ENCODE results near the gene MUSK. TPM values are rescaled to one million over a fixed set of nuclear protein-coding genes. Genes with fewer than 3 reads are reported as not detected.

The MUSK gene
- total RNA-seq, 2 experiments from 2014 or later = not detected

DNA sequence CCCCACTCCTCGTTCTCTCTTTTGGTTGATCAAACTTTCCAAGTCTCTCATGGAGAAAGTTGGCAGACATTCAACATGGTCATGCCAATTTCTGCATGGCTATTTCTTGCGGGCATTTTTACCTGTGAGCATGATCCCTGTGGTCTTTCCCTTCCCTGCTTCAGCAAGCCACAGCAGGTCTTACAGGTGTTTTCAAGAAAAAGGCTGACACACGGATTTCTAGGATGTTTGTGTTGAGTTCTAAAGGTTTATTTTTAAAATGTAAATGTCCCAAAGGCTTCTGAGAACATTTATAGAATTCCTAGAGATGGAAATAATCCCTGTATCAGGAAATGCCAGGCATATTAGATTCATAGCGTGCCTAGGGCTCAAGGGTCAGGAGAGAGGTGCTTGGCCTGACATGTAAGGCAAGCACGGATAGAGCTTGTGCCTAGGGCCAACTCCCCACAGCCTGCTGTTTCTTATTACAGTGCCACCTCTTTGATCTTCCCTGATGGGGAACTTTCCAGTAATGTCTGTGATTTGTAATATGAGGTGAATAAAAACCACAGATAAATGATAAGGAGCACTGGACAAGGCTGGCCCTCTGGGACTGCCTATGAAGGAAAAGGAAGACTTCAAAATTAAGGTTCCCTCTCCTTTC lies 79.8 kb downstream of the MUSK start:
- ATAC-seq = no peak
- Mint-ChIP-seq H3K36me3 (ENCODE audit: low read depth) (no peaks in the 10 kb centered on the region), H3K27ac (no peak overlapping the region), H3K4me3 (no peak overlapping the region), H3K4me1 (ENCODE audit: low read depth) (no peaks in the 10 kb centered on the region), H3K27me3 (ENCODE audit: low read depth) (no peaks in the 10 kb centered on the region), H3K9me3 (ENCODE audit: insufficient read depth) (no peaks in the 10 kb centered on the region)
- DNase-seq = no peak
- CTCF ChIA-PET = no interaction called here
- POLR2A ChIA-PET = no interaction called here

DNA sequence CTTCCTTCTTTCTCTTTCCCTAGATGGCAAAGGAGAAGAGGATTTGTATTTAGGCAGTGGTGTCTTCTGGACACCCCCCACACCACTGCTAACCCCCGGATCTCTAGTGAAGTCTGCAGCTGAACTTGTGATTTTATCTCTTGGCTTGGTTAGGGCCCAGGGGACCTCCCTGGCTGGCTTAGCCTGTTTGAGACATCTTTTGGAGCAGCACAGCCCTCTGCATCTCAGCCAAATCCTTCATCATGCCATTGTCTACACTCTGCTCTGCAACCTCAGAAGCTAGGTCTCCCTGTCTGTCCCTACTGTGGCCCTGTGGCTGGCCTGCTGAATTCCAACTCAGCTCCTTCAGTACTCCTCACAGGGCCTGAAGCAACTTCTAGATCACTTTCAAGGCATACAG lies 81.7 kb downstream of the MUSK start:
- DNase-seq (no peak), ATAC-seq (no peak)
- ChIA-PET CTCF (no interaction called here), POLR2A (no interaction called here)
- Mint-ChIP-seq H3K4me1 (ENCODE audit: low read depth) (no peaks in the 10 kb centered on the region), H3K4me3 (no peak overlapping the region), H3K27me3 (ENCODE audit: low read depth) (no peaks in the 10 kb centered on the region), H3K36me3 (ENCODE audit: low read depth) (no peaks in the 10 kb centered on the region), H3K9me3 (ENCODE audit: insufficient read depth) (no peaks in the 10 kb centered on the region), H3K27ac (no peak overlapping the region)

DNA sequence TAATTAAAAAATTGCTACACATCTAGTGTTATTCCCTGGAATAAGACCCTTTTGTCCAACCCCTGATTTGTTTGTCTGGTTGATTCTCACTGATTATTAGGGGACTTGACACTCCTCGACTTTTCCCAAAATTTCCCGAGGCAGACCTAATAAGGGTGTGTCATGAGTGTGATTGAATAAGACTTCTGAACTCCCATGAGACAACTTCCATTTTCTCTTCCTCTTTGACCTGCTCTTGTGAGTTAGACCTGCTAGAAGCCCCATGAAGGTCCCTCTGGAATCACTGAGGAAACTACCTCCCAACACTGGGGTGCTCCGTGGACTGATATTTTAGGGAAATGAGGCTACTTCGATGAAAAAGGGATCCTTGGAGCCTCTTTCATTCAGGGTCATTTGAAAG lies 83.4 kb downstream of the MUSK start:
- POLR2A ChIA-PET = no interaction called here

DNA sequence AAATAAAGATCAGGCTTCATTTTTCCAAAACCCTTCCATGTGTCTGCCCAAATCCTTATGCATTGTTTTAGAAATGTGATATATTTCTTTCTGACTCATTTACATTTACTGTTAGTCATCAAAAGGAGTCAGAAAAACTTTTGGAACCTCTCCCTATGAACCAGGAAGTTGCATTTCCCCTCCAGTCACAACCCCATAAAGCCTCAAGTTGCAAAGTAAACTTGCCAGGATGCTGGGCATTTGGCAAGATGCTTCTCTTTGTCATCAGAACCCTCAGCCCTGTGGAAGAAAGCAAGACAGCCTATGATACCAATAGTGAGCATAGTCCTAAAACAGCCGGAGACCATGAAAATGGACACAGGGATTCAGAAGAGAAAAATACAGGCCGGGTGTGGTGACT lies 84.2 kb downstream of the MUSK start:
- Mint-ChIP-seq H3K27me3 (ENCODE audit: low read depth) (no peaks in the 10 kb centered on the region), H3K27ac (no peak overlapping the region), H3K36me3 (ENCODE audit: low read depth) (no peaks in the 10 kb centered on the region), H3K9me3 (ENCODE audit: insufficient read depth) (no peaks in the 10 kb centered on the region), H3K4me3 (no peak overlapping the region), H3K4me1 (ENCODE audit: low read depth) (no peaks in the 10 kb centered on the region)
- POLR2A ChIA-PET = no interaction called here
- DNase-seq = no peak
- CTCF ChIA-PET = no interaction called here
- ATAC-seq = no peak

More for the DNA sequence above, 83.4 kb downstream of the MUSK start:
- DNase-seq (no peak), ATAC-seq (no peak)
- no peaks in the 10 kb centered on the region for H3K27me3 Mint-ChIP-seq (ENCODE audit: low read depth)
- no peaks in the 10 kb centered on the region for H3K36me3 Mint-ChIP-seq (ENCODE audit: low read depth)
- H3K27ac Mint-ChIP-seq = no peak overlapping the region
- H3K4me3 Mint-ChIP-seq = no peak overlapping the region
- no peaks in the 10 kb centered on the region for H3K9me3 Mint-ChIP-seq (ENCODE audit: insufficient read depth)
- no peaks in the 10 kb centered on the region for H3K4me1 Mint-ChIP-seq (ENCODE audit: low read depth)
- CTCF ChIA-PET = no interaction called here

DNA sequence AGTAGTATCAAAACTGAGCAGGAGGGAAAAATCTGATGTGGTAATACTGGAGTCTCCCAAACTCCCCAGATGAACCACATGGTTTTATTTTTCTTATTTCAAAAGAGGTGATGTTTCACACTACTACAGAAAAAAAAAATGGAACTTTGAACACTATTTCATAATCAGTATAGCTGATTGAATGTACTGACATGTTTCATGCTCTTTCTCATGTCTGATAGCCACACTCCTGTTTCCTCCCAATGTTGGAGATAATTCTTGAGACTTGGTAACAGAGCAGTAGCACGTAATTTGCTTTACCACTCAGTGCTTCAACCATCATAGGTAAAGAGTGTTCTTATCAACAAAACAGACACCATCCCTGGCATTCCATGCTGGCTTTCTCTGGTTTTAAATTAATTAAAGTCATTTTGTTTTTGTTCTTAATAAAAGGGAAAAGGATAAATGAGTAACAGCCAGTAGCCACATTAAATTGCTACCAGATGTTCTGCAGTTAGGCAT lies 85.2 kb downstream of the MUSK start:
- no peak overlapping the region for H3K4me3 Mint-ChIP-seq
- H3K36me3 Mint-ChIP-seq (ENCODE audit: low read depth) = no peaks in the 10 kb centered on the region
- H3K27ac Mint-ChIP-seq = no peak overlapping the region
- DNase-seq = no peak
- no peaks in the 10 kb centered on the region for H3K9me3 Mint-ChIP-seq (ENCODE audit: insufficient read depth)
- POLR2A ChIA-PET = no interaction called here
- no peaks in the 10 kb centered on the region for H3K27me3 Mint-ChIP-seq (ENCODE audit: low read depth)
- H3K4me1 Mint-ChIP-seq (ENCODE audit: low read depth) = no peaks in the 10 kb centered on the region
- ATAC-seq = no peak
- CTCF ChIA-PET = no interaction called here

DNA sequence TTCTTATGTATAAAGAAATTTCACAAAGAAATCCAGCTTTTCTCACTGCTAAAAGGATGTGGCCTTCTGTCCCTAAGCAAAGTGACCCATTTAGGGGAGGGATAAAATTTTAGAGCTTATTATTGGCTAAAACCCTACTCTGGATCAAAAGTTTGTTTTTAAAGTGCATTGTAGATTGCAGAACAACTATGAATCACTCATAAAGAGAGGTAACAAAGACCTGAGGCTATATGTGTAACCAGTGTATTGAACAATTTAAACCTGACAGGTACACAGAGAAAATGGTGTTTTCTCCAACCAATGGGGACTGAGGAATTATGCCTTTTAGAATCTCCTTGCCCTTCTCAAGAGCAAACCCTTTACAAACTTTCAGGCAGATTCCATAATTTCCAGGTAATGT lies 86.6 kb downstream of the MUSK start:
- Mint-ChIP-seq H3K4me1 (ENCODE audit: low read depth) (no peaks in the 10 kb centered on the region), H3K4me3 (no peak overlapping the region)
- no peak for ATAC-seq

DNA sequence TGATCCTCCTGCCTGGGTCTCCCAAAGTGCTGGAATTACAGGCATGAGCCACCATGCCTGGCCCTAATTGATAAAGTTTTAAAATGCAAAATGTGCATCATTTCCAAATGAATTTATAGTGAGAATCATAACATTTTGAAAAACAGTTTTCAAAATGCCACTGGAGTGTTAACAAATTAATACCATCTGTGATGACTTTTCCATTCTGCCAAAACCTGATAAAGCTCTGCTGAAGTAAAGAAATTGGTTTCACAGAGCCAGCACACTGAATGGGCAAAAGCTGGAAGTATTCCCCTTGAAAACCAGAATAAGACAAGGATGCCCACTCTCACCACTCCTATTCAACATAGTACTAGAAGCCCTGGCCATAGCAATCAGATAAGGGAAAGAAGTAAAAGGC lies 89.6 kb downstream of the MUSK start:
- POLR2A ChIA-PET = no interaction called here
- Mint-ChIP-seq H3K9me3 (ENCODE audit: insufficient read depth) (peaks cover 5% of the 10 kb centered on the region), H3K4me3 (no peak overlapping the region), H3K27me3 (ENCODE audit: low read depth) (no peaks in the 10 kb centered on the region), H3K36me3 (ENCODE audit: low read depth) (no peaks in the 10 kb centered on the region), H3K4me1 (ENCODE audit: low read depth) (no peaks in the 10 kb centered on the region), H3K27ac (no peak overlapping the region)
- no peak for ATAC-seq
- no peak for DNase-seq
- CTCF ChIA-PET = no interaction called here

More for the DNA sequence above, 86.6 kb downstream of the MUSK start:
- CTCF ChIA-PET = no interaction called here
- POLR2A ChIA-PET = no interaction called here
- Mint-ChIP-seq H3K9me3 (ENCODE audit: insufficient read depth) (no peaks in the 10 kb centered on the region), H3K36me3 (ENCODE audit: low read depth) (no peaks in the 10 kb centered on the region), H3K27me3 (ENCODE audit: low read depth) (no peaks in the 10 kb centered on the region), H3K27ac (no peak overlapping the region)
- DNase-seq = no peak

DNA sequence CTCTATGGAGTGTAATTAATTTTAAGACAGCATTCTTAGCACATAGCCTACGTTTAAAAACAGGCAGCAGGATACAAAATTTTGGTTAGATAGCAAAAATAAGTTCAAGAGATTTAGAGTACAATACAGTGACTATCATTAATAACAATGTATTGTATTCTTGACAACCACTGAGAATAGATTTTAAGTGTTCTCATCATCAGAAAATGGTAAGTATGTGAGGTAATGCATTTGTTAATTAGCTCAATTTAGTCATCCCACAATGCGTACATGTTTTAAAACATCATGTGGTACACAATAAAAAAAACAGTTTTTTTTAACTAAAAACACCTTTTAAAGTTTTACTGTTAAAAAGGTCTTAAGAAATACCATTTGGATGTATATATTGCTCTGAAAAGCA lies 94.2 kb downstream of the MUSK start:
- no peaks in the 10 kb centered on the region for H3K4me1 Mint-ChIP-seq (ENCODE audit: low read depth)

DNA sequence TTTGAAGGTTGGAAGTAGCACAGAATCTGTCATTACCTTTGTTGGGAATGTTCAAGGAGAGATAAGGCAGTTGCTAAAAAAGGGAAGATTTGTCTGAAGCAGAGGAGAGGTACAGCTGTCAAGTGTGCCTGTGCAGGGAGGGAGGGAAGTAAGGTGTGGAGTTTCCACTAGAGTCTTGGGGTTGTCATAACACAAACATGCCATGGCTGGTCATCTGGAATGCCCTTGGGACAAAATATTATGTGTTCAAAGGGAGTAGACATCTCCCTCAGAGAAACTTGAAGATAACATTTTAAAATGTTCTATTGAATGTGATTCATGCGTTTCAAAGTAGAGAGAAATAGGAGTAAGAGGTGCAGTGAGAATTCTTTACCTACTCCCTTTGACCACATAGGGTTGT lies 95.0 kb downstream of the MUSK start:
- H3K36me3 Mint-ChIP-seq (ENCODE audit: low read depth) = no peaks in the 10 kb centered on the region
- no peaks in the 10 kb centered on the region for H3K4me1 Mint-ChIP-seq (ENCODE audit: low read depth)
- ChIA-PET CTCF (no interaction called here), POLR2A (no interaction called here)
- no peaks in the 10 kb centered on the region for H3K27me3 Mint-ChIP-seq (ENCODE audit: low read depth)
- H3K4me3 Mint-ChIP-seq = no peak overlapping the region
- no peak for DNase-seq
- no peak for ATAC-seq
- H3K9me3 Mint-ChIP-seq (ENCODE audit: insufficient read depth) = peaks cover 5% of the 10 kb centered on the region
- no peak overlapping the region for H3K27ac Mint-ChIP-seq

More for the DNA sequence above, 94.2 kb downstream of the MUSK start:
- POLR2A ChIA-PET = no interaction called here
- Mint-ChIP-seq H3K27ac (no peak overlapping the region), H3K27me3 (ENCODE audit: low read depth) (no peaks in the 10 kb centered on the region), H3K4me3 (no peak overlapping the region), H3K36me3 (ENCODE audit: low read depth) (no peaks in the 10 kb centered on the region), H3K9me3 (ENCODE audit: insufficient read depth) (peaks cover 5% of the 10 kb centered on the region)
- DNase-seq (no peak), ATAC-seq (no peak)
- CTCF ChIA-PET = no interaction called here

DNA sequence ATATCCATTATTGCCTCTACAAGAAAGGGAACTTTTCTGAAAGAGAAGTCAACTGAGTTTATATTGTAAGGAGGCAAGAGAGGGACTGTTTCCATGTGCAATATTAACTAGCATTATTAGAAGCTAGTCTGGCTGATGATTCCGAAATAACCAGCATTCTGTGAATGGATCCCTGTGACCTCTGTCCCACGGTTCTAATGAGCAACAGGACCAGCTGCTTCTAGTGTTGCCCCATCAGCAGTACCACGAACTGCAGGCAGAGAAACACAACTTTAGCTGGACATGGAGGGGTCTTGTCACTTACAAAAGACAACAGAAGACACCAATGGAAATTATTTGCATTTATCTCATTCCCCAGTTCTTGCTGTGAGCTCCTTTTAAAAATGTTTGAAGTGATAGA lies 95.4 kb downstream of the MUSK start:
- ATAC-seq = no peak

DNA sequence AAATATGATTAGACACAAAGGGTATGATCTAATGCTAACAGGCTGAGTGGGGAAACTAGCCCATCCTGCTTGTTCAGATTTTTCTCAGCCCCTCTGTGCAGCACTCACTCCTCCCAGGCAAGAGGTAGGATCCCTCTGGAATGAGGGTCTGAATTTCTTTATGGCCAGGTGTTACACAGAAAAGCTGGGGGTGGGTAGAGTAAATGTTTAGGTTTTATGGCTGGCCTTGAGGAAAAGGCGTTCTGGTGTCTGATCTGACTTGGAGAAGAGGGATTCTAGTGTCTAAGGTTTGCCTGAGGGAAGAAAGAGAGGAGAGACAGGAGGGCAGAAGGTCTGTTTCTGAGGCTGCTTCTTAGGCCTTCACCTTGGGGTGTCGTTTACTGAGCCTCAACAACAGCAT lies 97.3 kb downstream of the MUSK start:
- Mint-ChIP-seq H3K36me3 (ENCODE audit: low read depth) (no peaks in the 10 kb centered on the region), H3K9me3 (ENCODE audit: insufficient read depth) (peaks cover 5% of the 10 kb centered on the region), H3K27me3 (ENCODE audit: low read depth) (no peaks in the 10 kb centered on the region), H3K4me3 (no peak overlapping the region), H3K27ac (no peak overlapping the region), H3K4me1 (ENCODE audit: low read depth) (no peaks in the 10 kb centered on the region)
- no peak for ATAC-seq
- ChIA-PET CTCF (no interaction called here), POLR2A (no interaction called here)
- DNase-seq = no peak

More for the DNA sequence above, 95.4 kb downstream of the MUSK start:
- no peak overlapping the region for H3K4me3 Mint-ChIP-seq
- DNase-seq = no peak
- no peaks in the 10 kb centered on the region for H3K27me3 Mint-ChIP-seq (ENCODE audit: low read depth)
- POLR2A ChIA-PET = no interaction called here
- no peaks in the 10 kb centered on the region for H3K4me1 Mint-ChIP-seq (ENCODE audit: low read depth)
- H3K36me3 Mint-ChIP-seq (ENCODE audit: low read depth) = no peaks in the 10 kb centered on the region
- CTCF ChIA-PET = no interaction called here
- no peak overlapping the region for H3K27ac Mint-ChIP-seq
- H3K9me3 Mint-ChIP-seq (ENCODE audit: insufficient read depth) = peaks cover 5% of the 10 kb centered on the region

DNA sequence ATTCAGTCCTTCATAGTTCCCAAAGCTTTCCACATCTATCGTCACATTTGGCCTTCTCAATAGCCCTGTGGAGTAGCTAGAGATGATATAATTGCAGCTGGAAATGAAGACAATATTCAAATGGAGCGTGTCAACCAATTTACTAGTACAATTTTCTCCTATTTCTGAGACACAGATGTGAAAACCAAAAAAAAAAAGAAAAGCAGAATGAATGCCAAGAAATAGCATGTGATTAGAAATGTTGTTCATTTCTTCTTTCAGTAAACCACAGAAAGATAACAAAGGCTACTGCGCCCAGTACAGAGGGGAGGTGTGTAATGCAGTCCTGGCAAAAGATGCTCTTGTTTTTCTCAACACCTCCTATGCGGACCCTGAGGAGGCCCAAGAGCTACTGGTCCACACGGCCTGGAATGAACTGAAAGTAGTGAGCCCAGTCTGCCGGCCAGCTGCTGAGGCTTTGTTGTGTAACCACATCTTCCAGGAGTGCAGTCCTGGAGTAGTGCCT lies 99.0 kb downstream of the MUSK start:
- DNase-seq (no peak), ATAC-seq (no peak)
- H3K27me3 Mint-ChIP-seq (ENCODE audit: low read depth) = no peaks in the 10 kb centered on the region
- H3K36me3 Mint-ChIP-seq (ENCODE audit: low read depth) = no peaks in the 10 kb centered on the region
- H3K4me3 Mint-ChIP-seq = no peak overlapping the region
- no peak overlapping the region for H3K27ac Mint-ChIP-seq
- CTCF ChIA-PET = no interaction called here
- H3K4me1 Mint-ChIP-seq (ENCODE audit: low read depth) = no peaks in the 10 kb centered on the region
- POLR2A ChIA-PET = no interaction called here
- no peaks in the 10 kb centered on the region for H3K9me3 Mint-ChIP-seq (ENCODE audit: insufficient read depth)

DNA sequence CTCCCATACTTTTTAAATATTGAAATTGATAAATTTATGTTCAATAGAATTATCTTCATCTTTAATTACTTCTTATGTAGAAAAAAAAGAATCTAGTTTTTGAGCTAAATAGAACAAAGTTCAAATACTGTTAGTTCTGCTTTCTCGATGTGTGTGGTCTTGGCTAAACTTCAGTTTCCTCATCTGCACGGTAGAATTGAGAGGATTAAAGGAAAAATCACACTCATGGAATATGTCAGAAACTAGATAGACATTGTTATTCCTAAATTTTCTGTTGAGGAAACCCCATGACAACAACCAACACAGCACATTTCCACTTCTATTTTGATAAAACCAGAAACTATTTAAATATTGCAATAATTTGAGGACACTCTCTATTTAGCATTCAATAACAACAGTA lies 100.3 kb downstream of the MUSK start:
- no peaks in the 10 kb centered on the region for H3K4me1 Mint-ChIP-seq (ENCODE audit: low read depth)
- no peak overlapping the region for H3K27ac Mint-ChIP-seq
- DNase-seq (no peak), ATAC-seq (no peak)
- ChIA-PET POLR2A (no interaction called here), CTCF (no interaction called here)
- no peaks in the 10 kb centered on the region for H3K9me3 Mint-ChIP-seq (ENCODE audit: insufficient read depth)
- no peaks in the 10 kb centered on the region for H3K36me3 Mint-ChIP-seq (ENCODE audit: low read depth)
- no peaks in the 10 kb centered on the region for H3K27me3 Mint-ChIP-seq (ENCODE audit: low read depth)
- no peak overlapping the region for H3K4me3 Mint-ChIP-seq

All from activated CD8-positive, alpha-beta T cell treated with anti-CD3 and anti-CD28 coated beads, Interleukin-2, amount 10 ng/mL, durations not matched to agents 7 days and 5 days (primary cell).